Upper lobe of left lung (tissue), 4 donors: ENCODE data around the gene GPR27.

ENCODE experiments used
- CTCF ChIP-seq, 6 experiments: fragments of 450-650 bp in 4 of 6; fragments of 200-600 bp in 2 of 6; sonication (generic) in 2 of 6; IDR thresholded peaks; one replicate each; pipeline ENCODE4 v1.5.1; 2016 to 2019; ENCODE audit warnings: antibody characterized with exemption in 6 of 6
- EP300 ChIP-seq, 4 donors: sonication (generic); formaldehyde crosslinking; IDR thresholded peaks; one replicate each; pipeline ENCODE4 v1.5.1; 2017; ENCODE audit warnings: antibody characterized with exemption in 4 of 4, control low read depth in 2 of 4
- POLR2A ChIP-seq, 4 donors: fragments of 450-650 bp; IDR thresholded peaks; one replicate each; pipeline ENCODE4 v1.5.1; 2016 to 2017; ENCODE audit warnings: antibody characterized with exemption in 4 of 4, mild to moderate bottlenecking in 2 of 4
- POLR2AphosphoS5 ChIP-seq, 2 donors: sonication (generic); formaldehyde crosslinking; IDR thresholded peaks; one replicate each; pipeline ENCODE4 v1.5.1; 2017; ENCODE audit warnings: antibody characterized with exemption in 2 of 2

- no peak for TF ChIP-seq POLR2AphosphoS5 (IDR thresholded peaks at IDR 0.05)
- TF ChIP-seq CTCF (IDR thresholded peaks at IDR 0.05), result no peak
- TF ChIP-seq POLR2A (IDR thresholded peaks at IDR 0.05), result no peak
- no peak for TF ChIP-seq EP300 (IDR thresholded peaks at IDR 0.05)
Measured at GRCh38 chr3:71771884-71772283, 18.2 kb downstream of the GPR27 start.
